Measurements from ENCODE around the gene RND1.

DNA sequence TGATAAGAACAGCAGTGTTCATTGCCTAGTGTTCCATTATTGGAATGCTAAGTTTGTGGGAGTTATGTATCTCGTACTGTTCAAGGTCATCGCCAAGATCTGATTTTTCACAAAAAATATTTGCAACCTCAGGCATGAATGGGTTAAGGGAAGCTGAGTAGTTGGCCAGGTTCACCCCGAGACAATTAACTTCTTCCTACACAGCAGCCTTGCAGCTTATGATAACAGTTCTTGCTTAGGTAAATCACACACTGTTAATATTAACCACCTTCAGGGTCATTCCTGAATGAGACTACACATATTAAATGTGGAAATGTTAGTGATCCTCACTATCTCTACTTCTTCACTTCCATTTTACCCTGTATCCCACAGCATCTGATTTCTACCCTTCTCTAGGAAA, 41.6 kb upstream of the RND1 start:
- TF ChIP-seq TEAD4 (IDR thresholded peaks at IDR 0.05; ENCODE audit: borderline replicate concordance, insufficient read depth) (no peak), RCOR1 (IDR thresholded peaks at IDR 0.05; ENCODE audit: low read length) (no peak), CTCF (IDR thresholded peaks at IDR 0.05) (no peak), MAX (IDR thresholded peaks at IDR 0.05; ENCODE audit: low read depth) (no peak), MXI1 (IDR thresholded peaks at IDR 0.05; ENCODE audit: low read depth, low read length) (no peak), EP300 (IDR thresholded peaks at IDR 0.05; ENCODE audit: borderline replicate concordance in 1 of 2, low read depth in 1 of 2, low read length in 1 of 2) (no peak), MEF2A (IDR thresholded peaks at IDR 0.05; ENCODE audit: borderline replicate concordance, low read depth) (no peak), EZH2phosphoT487 (IDR thresholded peaks at IDR 0.05; ENCODE audit: borderline replicate concordance, low read depth) (no peak), GABPA (IDR thresholded peaks at IDR 0.05; ENCODE audit: low read depth) (no peak)

All from SK-N-SH (cell line).